ENCODE measurements around the gene CASP14.
"Not testable (repeated sequence)": the region's sequence is repeated elsewhere in the genome, so short reads cannot be mapped to it uniquely, and the experiment has no call there.

Gene CASP14

GRCh38 chr19:15048885-15049541, at the start of gene CASP14:
Gene CASP14 (plus strand): TSS chr19:15049480. CDS start chr19:15052252, 2,772 bp downstream.
- no peak for DNase-seq

DNA sequence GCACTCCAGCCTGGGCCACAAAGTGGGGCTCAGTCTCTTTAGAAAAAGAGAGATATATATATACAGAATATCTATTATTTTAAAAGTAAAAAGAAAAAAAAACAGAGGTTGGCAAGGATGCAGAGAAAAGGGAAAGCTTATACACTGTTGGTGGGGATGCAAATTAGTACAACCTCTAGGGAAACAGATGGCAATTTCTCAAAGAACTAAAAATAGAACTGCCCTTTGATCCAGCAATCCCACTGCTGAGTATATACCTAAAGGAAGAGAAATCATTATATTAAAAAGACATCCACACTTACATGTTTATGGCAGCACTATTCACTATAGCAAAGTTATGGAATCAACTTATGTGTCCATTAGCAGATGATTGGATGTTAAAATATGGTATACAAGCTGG, 41.0 kb upstream of the CASP14 start:
- DNase-seq: no peak

DNA sequence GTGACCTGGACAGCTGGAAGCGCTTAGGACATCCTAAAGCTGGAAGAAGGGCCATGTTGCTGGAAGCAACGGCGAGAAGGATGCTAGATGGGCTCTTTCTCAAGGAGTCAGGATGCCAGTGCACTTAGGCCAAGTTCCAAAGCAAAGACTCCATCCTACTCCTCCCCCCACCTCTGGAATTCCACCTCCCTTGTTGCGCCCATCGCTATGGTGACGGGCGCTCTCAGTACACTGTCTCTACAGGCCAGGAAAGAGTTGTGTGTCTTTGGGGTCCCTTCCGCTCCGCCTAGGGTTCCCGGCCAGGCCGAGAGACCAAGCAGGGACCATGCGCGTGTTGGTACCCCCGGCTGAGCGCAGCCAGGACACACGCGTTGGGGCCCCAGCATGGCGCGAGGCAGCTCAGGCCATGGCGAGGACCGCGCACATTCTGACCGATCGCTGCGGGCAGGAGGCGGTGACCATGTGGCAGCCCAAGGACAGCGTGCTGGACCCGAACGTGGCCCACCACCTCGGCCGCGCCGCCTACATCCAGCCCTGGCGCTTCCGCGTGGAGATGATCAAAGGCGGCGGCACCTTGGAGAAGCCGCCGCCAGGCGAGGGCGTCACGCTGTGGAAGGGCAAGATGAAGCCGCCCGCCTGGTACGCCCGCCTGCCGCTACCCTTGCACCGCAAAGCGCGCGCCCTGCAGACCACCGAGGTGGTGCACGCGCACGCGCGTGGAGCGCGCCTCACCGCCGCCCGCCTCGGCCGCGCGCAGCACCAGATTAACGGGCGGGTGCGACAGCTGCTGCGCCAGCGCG, 38.6 kb upstream of the CASP14 start:
- no peak for DNase-seq

DNA sequence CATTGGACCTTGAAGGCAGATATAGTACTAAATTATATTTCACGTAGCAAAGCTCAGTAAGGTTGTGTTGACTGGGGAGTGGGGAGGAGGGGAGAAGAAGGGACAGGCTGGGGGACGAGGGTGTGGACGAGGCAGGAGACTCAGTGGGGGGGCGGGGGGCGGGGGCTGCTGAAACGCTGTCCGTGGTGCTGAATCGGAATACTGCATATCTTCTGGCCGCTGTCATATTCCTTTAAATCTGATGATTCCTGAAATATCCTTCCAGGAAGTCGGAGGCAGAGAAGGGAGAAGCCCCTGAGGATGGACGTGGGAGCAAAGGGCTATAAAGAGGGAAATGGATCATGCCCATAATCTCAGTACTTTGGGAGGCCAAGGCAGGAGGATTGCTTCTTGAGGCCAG, 34.7 kb upstream of the CASP14 start:
- DNase-seq: no peak

- no peak for DNase-seq
Observed at GRCh38 chr19:15015946-15016542, 33.2 kb upstream of the CASP14 start.

DNA sequence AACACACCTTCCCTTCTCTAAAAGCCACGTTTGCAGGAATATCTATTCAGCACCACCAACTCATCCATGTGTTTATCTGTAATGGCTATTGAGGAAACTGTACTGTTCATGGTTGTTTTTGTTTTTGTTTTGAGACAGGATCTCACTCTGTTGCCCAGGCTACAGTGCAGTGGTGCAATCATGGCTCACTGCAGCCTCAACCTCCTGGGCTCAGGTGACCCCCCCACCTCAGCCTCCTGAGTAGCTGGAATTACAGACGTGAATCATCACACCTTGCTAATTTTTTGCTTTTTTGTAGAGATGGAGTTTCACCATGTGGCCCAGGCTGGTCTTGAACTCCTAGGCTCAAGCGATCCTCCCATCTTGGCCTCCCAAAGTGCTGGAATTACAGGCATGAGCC, 30.4 kb upstream of the CASP14 start:
- DNase-seq: not testable (repeated sequence)

DNA sequence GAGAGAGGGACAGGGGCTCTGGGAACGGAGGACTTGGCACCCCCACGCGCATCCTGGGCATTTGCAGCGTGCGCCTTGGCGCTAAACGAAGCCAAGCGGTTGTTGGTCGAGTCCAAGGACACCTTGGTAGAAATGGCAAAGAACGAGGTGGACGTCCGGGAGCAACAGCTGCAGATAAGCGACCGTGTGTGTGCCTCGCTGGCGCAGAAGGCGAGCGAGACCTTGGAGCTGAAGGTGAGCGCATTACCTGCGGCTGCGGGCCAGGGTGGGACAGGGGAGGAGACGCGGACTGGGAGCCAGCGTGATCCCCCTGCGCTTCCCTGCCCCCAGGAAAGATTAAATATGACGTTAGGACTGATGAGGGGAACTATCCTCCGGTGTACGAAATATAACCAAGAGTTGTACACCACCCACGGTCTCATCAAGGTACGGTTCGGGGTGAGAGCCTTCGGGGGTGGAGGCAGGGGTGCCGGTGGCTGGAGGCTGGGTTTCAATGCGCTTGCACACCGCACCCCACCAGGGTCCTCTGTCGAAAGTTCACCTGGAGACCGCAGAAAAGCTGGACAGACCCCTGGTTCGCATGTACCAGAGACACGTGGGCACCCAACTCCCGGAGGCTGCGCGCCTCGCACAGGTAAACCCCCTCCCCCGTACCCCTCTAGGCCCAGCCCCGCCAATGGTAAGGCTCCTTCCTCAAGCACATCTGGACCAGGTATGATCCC, 27.8 kb upstream of the CASP14 start:
- DNase-seq: no peak

- no peak for DNase-seq
Observed at GRCh38 chr19:15022752-15023151, 26.5 kb upstream of the CASP14 start.

DNA sequence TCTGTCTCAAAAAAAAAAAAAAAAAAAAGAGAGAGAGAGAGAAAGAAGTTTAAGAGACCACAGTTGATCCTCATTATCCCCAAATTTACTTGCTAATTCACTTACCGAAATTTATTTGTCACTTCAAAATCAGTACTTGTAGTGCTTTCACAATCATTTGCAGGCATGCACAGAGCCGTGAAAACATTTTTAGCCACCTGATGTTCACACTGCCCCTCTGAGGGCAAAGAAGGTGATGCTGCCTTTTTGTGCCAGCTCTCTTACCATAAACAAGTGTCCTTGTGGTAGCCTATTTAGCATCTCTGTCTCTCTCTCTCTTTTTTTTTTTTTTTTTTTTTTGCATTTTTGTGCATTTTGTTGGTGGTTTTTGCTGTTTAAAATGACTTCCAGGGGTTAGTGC, 24.1 kb upstream of the CASP14 start:
- no peak for DNase-seq

GRCh38 chr19:15028490-15028889, 20.8 kb upstream of the CASP14 start:
- no peak for DNase-seq

DNA sequence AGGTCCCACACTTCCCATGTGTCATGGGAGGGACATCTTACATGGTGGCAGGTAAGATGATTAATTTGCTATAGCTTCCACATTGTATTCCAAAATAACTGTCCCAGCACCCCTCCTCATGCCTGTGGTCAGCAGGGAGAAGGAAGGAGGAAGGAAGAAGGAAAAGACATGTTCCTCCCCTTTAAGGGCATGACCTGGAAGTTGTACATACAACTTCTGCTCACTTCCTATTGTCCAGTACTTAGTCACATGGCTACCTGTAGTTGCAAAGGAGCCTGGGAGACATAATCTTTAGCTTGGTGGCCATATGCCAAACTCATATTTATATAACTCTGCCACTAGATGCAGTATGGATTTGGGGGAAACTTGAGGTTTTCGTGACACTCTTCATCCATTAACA, 17.6 kb upstream of the CASP14 start:
- DNase-seq: no peak

DNA sequence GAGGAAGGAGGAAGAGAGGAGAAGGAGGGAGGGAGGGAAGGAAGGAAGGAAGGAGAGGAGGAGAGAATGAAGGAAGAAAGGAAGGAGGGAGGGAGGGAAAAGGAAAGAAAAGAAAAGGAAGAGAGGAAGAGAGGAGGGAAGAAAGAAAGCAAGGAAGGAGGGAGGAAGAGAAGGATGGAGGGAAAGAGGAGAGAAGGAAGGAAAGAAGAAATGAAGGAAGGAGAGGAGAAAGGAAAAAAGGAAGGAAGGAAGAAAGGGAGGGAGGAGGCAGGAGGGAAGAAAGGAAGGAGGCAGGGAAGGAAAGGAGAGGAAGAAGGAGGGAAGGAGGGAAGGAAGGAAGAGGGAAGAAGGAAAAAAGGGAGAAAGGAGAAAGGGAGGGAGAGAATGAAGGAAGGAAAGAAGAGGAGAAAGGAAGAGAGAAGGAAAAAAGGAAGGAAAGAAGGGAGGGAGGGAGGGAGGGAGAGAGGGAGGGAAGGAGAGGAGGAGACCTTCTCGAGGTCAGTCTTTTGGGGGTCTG, 13.4 kb upstream of the CASP14 start:
- no peak for DNase-seq

DNA sequence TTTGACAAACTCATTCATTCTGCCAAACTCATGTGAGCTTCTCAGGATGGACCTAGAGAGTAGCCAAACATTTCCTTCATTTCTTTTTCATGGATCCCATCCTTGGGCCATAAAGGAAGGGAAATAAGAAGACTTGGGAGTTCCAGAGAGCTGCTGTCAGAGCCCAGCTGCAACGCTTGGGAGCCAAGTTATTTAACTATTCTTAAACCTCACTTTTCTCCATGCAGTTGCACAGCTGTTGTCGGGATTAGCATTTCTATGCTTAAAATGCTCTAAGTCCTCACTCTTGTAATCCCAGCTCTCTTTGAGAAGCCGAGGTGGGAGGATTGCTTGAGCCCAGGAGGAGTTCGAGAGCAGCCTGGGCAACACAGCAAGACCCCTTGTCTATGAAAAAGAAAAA, 11.7 kb upstream of the CASP14 start:
- no peak for DNase-seq

DNA sequence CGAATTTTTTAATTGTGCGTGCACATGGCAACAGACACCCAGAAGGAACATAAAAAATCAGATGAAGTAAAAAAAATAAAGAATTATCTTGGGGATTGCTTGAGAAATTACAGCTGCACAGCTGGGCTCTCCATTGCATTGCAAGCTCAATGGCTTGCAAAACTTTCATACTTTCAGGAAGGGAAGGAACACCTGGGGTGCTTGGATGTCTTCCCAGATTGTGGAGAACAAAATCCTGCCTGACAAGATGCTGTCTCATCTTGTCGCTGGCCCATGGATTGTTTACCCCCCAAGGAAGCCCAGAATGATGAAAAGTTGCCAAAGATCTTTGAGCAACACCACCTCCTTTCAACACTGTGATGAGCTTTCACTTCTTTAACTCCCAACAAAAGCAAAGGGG, 11.0 kb upstream of the CASP14 start:
- DNase-seq: no peak

GRCh38 chr19:15042003-15042402, 7.3 kb upstream of the CASP14 start:
- DNase-seq: no peak

DNA sequence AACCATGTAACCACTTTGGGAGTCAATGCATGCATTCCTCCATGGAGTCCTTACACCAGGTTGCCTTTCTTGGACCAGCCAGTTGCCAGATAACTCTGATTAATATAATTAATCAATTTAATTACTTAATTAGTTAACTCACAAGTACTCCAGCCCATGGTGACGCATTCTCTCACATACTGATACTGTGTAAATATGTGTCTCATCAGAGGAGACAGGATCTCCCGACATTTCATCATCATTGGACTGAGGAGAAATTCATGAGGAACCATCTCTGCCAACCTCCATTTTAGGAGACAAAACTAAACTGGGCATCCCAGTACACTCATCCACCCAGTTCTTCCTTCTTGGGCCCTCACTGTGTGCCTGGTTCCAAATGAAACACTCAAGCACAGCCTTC, 6.5 kb upstream of the CASP14 start:
- no peak for DNase-seq

DNA sequence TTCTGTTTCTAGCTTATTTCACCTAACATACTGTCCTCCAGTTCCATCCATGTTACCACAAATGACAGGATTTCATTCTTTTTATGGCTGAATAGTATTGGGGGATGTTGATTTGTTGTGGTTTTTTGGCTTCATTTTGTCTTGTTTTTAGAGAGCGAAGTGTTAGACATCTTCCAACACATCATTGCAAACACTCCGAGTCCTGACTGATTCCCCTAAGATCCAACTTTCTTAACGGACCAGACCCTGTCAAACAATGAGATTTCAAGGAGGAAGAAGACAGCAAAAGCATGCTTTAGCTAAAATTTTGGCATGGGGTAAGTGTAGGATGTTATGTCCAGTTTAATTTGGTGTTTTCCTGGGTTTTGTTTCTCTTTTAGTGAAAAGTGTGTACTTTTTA, 3.8 kb upstream of the CASP14 start:
- DNase-seq: no peak

- no peak for DNase-seq
Observed at GRCh38 chr19:15047680-15048079, 1.6 kb upstream of the CASP14 start.

GRCh38 chr19:15048128-15048527, 1.2 kb upstream of the CASP14 start:
- no peak for DNase-seq

- no peak for DNase-seq
Observed at GRCh38 chr19:15050639-15051038, 1.4 kb downstream of the CASP14 start.

- no peak for DNase-seq
Observed at GRCh38 chr19:15062036-15062435, 12.8 kb downstream of the CASP14 start.

DNA sequence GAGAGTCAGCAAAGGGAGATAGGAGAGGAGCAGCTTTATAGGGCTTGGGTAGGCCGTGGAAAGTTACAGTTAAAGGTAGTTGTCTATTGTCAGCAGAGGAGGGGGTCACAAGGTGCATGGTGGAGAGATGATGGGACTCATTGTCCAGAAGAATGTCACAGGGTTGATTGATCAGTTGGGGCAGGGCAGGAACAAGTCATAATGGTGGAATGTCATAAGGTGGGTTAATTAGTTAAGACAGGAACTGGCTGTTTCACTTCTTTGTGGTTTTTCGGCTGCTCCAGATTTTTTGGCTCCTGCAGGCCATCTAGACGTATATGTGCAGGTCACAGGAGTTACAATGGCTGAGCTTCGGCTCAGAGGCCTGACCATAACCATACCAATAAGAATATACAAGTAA, 21.1 kb downstream of the CASP14 start:
- DNase-seq: not testable (repeated sequence)

DNA sequence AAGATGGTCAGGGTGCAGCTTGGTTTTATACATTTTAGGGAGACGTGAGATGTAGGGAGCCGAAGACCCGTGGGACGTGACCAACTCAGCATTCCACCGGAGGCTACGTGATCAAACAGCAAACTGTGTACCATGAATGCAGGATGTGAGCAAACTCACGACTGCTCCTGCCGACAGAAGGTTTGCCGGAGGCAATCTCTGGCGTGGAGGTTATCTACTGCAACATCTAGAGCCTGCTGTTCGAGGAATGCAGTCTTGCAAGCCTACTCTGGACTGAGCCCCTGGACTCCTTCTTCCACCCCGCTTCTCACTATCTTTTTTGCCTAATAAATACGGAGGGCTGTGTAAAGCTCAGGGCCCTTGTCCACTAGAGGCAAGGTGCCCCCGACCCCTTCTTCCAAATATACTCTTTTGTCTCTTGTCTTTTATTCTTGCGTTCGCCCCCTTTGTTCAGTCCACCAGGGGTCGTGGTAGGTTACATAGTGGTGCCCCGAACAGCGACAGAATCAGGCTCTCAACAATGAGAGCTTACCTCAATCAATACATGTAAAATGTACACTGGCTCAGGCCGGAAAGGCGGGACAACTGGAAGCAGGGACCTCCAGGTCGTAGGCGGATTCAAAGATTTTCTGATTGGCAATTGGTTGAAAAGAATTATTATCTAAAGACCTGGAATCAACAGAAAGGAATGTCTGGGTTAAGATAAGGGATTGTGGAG, 23.8 kb downstream of the CASP14 start:
- no peak for DNase-seq

Data from NCI-H446 treated with DMSO at 0.1 percent for 48 hours (cell line).